GM19397 (cell line): Measurements from ENCODE around the gene ZNF33A.
A peak's percentile ranks its signal among the peaks of the same experiment; 100 is the strongest.
"Not testable (repeated sequence)": the region's sequence is repeated elsewhere in the genome, so short reads cannot be mapped to it uniquely, and the experiment has no call there.

Source experiments
- ATAC-seq: cut with Tn5 transposase; IDR thresholded peaks from one replicate; pipeline ENCODE4 v1.9.1; 2021; ENCODE audit warnings: mild to moderate bottlenecking, moderate library complexity; ENCODE audit not compliant: unreplicated experiment

ZNF33A gene

DNA sequence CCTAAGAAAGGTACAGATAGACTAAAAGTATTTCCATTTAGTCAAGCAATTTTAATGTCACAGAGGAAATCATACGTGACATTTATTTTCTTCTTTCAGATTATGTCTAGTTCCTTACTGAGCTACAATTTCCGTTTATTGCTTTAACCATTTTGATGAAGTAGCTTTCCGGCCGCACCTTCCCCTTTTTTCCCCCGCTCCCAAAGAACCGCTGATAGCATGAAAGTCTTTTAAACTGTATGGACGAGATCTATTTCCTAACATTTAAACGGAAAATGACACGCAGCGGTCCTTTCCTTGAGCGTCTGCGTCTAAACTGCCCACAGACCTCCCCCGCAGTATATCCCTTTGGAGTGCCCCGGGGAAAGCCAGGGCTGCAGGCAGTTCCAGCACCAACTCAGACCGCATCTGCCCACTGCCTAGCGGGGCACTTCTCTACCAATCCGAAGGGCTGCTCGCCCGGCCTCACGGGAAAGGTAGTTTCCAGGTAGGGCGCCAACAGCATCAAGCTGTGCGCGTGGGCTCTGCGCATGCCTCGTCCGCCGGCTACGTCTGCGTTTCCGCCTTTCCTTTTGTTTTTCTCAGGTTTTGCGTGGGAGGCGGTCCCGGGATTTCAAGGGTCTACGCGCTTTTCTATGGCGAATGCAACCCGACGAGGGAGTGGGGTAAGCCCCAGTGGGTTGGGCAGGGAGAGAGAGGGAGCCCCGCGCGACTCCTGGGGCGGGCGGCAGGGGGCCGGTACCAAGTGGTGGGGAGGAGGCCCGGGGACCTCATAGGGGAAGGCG is at the start of gene ZNF33A:
TSS of gene ZNF33A (plus strand) at position 557 of the 785 bp plus-strand sequence. CDS start 1,667 bp downstream, outside the sequence.
- peak; percentile 86 for ATAC-seq

DNA sequence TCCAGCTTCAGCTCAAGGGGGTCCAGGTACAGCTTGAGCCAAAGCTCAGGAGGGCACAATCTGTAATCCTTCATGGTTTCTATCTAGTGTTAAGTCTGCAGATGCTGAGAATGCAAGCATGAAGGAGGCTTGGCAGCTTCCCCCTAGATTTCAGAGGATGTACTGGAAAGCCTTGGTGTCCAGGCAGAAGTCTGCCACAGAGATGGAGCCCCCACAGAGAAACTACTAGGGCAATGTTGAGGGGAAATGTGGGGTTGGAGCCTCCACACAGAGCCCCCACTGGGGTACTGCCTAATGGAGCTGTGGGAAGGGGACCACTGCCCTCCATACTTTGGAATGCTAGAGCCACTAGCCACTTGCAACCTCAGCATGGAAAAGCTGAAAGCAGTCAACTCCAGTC is 45.5 kb upstream of the ZNF33A start:
- no peak for ATAC-seq

DNA sequence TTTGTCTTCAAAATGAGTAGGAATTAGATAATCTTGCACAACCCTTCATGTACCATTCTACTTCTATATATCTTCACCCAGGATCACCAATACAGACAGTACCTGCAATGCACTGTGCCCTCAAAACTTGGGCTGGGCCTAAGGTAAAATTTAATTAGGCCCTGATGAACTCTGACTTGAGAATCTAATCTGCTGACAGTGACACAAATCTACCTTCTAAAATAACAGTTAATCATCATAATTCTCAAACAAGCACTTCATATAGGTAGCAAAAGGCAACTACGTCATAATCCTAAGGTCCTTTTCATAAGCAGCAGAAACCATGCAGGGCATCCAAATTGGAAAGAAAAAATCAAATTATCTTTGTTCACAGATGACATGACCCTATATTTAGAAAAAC is 38.1 kb upstream of the ZNF33A start:
- ATAC-seq, result no peak

DNA sequence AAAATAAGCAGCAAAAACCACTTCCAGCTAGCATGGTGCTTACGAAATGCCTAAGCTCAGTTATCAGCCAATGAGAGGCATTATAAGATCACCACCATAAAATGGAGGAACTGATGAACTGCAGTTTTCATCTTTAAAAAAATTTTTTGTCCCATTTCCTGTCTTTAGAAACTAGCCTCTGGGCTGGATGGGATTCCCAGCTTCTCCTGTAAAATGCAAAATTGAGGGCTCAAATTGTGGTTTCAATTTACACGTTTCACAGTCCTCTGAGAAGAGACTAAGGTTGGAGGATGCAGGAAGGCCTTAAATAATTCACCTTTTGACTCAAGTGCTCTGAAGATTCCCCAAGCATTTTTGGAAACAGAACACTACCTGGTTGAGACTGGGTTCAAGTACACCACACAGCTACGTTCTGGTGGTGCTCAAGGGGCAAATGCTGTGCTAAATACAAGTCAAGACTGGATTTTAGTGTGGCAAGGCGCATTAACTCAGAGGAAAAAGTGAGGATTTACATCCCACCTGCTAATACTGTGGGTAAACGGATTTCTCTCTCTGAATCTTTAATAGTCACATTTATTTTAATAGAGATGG is 35.0 kb upstream of the ZNF33A start:
- no peak for ATAC-seq

DNA sequence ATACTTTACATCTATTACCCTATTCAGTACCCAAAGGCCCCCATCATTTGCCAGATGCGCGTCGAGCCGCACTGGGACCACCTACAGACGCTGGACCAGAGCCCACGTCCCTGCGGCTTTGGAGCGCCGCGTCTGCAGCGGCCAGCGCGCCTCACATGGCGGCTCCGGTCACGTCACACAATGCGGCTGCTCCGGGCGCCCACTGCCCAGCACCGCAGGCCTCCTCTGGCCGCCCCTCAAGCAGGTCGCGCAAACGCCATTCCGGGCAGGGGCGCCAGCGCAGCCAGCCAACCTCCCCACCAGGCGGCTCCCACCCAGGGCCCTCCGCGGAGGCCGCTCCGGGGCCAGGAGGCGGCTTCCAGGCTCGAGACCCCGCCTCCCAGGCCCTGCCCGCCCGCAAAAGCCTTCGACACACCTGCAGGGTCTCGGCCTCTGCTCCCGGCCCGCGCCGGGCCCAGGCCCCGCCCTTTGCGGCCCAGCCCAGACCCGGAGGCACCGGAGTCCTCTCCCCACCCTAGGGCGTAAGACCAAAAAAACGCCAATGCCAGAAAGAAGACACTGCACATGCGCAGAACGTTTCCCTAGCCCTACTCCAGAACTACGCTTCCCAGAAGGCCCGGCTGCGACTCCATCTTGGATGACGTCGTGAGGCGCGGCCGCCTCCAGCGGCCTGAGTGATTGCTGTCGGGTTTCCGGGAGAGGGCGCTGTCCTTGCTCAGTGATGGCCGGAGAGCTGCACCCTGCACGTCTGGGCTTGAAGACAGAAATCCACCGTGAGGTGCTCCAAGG is 34.2 kb upstream of the ZNF33A start, which contains the start of gene ZNF25:
TSS of gene ZNF25 (minus strand) at position 557 of the 789 bp plus-strand sequence. CDS start 4,925 bp downstream, outside the sequence.
- ATAC-seq, result peak; percentile 97

DNA sequence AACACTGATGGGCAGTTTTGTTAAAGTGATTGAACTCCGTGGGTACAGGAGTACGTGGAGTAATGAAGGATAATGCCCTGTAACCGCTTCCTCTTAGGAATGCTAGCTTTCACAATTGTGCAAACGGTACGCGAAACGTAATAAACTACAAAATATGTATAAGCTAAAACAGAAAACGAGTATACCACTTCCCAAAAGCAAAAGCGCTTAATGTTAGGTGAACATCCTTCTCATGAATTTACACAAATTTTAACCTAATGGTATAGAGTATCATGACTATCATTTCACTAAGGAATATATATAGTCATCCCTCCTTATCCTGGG is 33.6 kb upstream of the ZNF33A start:
- no peak for ATAC-seq

DNA sequence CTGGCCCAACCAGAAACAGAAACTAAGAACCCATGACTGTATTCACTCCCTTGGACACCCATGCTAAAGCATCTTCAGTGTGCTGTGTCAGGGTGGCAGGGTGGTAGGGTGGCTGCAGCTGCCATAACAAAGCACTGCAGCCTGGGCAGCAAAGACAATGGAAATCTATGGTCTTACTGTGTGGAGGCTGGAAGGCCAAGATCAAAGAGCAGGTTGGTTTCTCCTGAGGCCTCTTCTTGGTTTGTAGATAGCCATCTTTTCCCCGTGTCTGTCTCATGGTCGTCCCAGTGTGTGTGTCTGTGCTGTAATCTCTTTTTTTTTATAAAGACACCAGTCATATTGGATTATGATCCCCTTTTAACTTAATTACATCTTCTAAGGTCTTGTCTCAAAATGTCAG is 18.8 kb upstream of the ZNF33A start:
- ATAC-seq, result no peak

DNA sequence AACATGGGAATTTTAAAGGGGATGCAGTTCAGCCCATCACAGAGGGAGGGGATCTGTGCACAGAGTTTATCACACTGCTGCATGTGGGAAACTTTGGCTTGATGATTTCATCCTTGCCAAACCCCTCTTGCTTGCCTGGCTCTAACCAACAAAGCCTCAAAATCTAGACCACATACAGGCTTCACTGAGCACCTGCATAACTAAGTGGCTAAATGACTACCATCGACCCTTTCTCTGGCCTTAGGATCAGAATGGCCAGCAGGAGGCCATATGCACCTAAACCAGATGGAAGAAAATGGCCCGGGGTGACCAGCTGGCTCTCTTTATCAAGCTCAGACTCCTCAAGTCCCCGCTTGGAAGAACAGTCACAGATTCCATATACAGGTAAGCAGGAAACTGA is 18.4 kb upstream of the ZNF33A start:
- no peak for ATAC-seq

DNA sequence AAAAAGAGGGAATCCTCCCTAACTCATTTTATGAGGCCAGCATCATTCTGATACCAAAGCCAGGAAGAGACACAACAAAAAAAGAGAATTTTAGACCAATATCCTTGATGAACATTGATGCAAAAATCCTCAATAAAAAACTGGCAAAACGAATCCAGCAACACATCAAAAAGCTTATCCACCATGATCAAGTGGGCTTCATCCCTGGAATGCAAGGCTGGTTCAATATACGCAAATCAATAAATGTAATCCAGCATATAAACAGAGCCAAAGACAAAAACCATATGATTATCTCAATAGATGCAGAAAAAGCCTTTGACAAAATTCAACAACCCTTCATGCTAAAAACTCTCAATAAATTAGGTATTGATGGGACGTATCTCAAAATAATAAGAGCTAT is 11.6 kb upstream of the ZNF33A start:
- not testable (repeated sequence) for ATAC-seq

DNA sequence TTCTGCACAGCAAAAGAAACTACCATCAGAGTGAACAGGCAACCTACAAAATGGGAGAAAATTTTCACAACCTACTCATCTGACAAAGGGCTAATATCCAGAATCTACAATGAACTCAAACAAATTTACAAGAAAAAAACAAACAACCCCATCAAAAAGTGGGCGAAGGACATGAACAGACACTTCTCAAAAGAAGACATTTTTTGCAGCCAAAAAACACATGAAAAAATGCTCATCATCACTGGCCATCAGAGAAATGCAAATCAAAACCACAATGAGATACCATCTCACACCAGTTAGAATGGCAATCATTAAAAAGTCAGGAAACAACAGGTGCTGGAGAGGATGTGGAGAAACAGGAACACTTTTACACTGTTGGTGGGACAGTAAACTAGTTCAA is 10.0 kb upstream of the ZNF33A start:
- ATAC-seq, result not testable (repeated sequence)

DNA sequence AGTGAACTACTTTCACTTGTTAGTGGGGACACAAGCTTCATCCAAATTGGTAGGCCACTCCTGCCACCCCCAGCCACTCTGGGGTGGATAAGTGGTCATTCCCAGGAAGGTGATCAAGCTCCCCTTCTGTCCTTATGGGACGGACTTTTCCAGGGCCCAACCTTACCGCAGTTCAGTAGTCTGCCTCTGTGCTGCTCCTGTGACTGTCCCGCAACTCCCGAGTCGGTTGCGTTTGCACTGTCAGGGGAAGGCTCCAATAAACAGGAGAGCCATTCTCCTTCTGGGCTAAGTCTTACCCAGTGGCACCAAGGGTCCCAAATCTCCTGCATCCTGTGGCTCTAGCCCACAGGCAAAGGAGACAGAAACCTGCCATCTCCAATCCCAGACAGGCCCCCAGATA is 7.4 kb upstream of the ZNF33A start:
- ATAC-seq, result no peak

DNA sequence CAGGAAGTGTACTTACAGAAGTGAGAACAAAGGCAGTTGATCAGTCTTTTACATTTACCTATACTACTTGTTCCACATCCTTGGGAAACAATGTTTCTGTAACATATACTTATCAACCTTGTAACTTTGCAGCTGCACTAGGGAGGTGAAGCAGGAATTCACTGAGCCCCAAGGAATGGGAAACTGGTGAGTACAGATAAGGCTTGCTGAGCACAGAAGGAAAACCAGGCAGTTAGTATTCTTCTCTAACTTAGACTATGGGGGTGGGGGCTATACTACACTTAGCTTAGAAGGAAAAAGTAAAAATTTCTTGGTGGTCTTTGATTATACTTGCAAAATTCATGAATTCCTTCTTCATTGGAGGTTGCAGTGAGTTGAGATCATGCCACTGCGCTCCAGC is 6.9 kb upstream of the ZNF33A start:
- ATAC-seq, result no peak

DNA sequence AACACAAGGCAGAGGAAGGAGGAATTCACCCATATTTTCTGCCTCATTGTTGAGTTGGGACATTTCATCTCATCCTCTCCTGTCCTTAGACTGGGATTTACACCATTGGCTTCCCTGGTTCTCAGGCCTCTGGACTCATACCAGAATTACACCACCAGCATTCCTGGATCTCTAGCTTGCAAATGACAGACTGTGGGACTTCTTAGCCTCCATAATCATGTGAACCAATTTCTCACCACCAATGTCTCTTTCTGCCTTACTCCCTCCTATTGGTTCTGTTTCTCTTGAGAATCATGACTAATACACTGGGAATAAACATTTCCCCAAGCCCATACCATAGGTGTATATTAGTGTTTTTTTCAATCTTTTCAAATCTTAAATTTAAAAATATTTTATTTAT is 2.9 kb upstream of the ZNF33A start:
- no peak for ATAC-seq

DNA sequence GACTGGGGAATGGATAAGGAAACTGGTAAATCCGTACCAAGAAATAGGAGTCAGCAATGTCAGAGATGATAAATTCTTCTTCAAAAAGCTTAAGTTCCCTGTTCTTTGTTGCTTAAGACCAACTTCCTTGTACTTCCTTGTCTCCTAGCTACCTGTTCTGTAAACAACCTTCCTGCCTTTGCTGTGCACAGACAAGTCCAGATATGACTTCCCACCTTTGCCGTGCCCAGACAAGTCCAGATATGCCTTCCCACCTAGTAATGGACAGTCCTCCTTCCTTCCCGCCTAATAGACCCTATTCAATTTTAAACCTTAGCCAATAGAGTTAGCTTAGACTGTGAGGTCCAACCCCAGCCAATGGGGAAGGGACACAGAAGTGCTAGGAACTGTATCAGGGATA is 2.5 kb upstream of the ZNF33A start:
- ATAC-seq, result no peak

DNA sequence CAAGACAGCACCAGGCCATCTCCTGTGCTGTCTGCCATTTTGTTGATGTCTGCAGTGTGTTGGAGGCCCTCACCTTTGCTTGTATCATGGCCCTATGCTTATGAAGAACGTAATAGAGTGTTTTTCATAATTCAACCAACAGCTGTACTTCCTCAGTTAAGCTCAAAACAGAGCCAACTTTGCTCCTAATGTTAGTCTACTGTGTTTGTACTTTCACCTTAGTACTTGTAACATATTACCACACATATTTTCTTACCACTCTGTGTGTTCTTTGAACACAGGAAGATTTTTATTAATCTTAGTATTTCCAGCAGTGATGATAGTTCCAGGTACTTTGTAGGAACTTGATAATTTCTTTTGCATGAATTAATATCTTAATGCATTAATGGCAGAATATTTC is 5.9 kb downstream of the ZNF33A start:
- ATAC-seq, result no peak

DNA sequence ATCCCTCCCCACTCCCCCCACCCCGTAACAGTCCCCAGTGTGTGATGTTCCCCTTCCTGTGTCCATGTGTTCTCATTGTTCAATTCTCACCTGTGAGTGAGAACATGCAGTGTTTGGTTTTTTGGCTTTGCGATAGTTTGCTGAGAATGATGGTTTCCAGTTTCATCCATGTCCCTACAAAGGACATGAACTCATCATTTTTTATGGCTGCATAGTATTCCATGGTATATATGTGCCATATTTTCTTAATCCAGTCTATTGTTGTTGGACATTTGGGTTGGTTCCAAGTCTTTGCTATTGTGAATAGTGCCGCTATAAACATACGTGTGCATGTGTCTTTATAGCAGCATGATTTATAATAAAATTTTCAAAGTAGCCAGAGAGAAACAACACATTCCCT is 8.6 kb downstream of the ZNF33A start:
- not testable (repeated sequence) for ATAC-seq

DNA sequence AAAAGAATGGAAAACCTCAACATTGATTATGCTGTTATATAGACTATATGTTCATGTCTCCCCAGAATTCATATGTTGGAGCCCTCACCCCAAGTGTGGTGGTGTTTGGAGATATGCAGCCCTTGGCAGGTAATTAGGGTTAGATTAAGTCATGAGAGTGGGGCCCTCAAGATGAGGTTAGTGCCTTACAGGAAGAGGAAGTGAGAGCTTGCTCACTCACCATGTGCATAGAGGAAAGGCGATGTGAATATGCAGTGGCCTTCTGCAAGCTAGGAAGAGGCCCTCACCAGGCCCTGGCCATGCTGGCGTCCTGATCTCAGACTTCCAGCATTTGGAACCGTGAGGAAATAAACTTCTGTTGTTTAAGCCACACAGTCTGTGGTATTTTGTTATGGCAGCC is 14.8 kb downstream of the ZNF33A start:
- peak; percentile 72 for ATAC-seq

DNA sequence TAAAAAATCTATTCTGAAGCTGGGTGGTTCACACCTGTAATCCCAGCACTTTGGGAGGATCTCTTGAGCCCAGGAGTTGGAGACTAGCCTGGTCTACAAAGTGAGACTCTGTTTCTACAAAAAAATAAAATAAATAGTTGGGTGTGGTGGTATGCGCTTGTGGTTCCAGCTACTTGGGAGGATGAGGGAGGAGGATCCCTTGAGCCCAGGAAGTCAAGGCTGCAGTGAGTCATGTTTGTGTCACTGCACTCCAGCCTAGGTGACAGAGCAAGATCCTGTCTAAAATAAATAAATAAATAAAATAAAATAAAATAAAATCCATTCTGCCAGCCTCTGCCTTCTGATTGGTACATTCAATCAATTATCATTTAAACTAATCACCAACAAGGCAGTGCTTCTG is 17.5 kb downstream of the ZNF33A start:
- no peak for ATAC-seq

DNA sequence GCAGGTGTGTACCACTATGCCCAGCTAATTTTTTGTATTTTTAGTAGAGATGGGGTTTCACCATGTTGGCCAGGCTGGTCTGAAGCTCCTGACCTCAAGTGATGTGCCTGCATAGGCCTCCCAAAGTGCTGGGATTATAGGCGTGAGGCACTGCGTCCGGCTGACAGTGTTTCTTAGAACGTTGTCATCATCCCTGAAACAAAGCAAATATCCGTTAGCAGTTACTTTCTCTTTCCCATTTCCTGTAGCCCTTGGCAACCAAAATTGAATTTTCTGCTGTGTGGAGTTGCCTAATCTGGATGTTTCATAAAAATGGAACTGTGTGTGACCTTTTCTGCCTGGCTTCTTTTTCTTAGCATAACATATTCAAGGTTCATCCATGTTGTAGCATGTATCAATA is 22.4 kb downstream of the ZNF33A start:
- no peak for ATAC-seq

DNA sequence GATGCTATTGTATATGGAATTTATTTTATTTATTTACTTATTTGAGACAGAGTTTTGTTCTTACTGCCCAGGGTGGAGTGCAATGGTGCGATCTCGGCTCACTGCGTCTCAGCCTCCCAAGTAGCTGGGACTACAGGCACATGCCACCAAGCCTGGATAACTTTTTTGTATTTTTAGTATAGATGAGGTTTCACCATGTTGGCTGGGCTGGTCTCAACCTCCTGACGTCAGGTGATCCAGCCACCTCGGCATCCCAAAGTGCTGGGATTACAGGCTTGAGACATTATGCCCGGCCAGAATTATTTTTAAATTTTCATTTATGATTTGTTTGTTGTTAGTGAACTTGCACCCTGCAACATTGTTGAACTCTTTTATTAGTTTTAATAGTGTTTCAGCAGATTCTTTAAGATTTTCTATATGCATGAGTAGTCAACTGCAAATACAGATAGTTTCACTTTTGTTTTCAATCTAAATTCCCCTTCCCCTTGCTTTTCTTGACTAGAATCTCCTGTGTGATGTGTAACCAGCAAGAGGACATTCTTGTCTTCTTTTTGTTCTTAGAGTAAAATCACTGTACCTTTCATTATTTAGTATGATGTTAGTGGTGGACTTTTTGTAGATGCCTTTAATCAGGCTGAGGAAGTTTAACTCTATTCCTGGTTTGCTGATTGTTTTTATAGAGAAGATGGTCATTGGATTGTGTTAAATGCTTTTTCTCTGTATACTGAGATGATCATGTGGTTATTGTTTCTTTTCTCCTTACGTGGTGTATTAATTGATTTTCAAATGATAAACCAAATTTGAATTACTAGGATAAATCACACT is 27.8 kb downstream of the ZNF33A start:
- peak; percentile 82 for ATAC-seq

DNA sequence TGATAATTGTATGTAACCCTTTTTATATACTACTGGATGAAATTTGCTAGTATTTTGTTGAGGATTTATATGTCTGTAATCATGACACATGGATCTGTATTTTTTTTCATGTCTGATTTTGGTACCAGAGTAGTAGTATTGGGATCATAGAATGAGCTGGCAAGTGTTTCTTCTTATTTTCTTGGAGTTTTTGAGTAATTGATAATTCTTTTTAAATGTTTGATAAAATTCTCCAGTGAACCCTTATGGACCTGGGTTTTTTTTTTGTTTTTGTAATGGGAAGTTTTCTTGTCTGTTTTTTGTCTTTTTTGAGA is 28.4 kb downstream of the ZNF33A start:
- ATAC-seq, result peak; percentile 14
